Suppressor macrophage (primary cell): ENCODE data around the gene SLC2A13.

Experiments
- DNase-seq, 4 experiments: peaks; one replicate each; pipeline ENCODE4 v3.0.0-alpha.2; 2020 to 2022
- total RNA-seq, 17 experiments: gene quantifications; one replicate each; lab custom pipeline; 2026; ENCODE audit warnings: mixed read lengths in 6 of 17, inconsistent platforms in 3 of 17; lab: John Stamatoyannopoulos, UW

The SLC2A13 gene
- total RNA-seq: 19.8 to 47.5 (median 29.2) reads per million in 17 experiments

DNA sequence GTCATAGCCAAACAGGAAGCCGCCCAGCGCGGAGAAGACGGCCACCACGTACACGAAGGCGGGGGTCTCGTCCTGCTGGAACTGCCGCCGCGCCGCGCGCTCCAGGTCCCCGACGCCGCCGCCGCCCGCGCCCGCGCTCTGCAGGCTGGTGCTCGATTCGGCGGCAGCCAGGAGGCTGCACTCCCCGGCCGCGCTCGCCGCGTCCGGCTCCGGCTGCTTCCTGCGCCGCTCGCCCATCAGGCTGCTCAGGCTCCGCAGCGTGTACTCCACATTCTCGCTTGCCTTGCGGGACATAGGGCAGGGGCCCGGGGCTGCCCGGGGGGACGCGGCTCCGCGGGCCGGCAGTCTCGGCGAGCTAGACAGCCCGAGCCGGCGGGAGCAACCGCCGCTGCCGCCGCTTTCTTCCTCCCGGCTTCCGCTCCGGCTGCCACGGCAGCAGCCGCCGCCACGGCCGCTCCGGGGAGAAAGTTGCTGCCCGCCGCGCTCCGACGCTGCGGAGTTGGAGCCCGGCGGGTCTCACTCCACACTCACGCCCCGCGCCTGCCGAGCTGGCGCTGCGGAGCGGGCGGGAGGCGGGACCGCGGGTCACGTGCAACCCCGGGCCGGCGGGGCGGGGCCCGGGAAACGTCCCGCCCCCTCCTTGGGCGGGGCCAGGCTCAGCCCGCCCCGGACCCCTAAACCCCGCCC is at the start of gene SLC2A13:
SLC2A13 (minus strand) TSS at position 567 of the 687 bp plus-strand sequence; CDS start at position 294, 273 bp downstream.
- DNase-seq: peak; percentile 86 to 95 (median 92)

DNA sequence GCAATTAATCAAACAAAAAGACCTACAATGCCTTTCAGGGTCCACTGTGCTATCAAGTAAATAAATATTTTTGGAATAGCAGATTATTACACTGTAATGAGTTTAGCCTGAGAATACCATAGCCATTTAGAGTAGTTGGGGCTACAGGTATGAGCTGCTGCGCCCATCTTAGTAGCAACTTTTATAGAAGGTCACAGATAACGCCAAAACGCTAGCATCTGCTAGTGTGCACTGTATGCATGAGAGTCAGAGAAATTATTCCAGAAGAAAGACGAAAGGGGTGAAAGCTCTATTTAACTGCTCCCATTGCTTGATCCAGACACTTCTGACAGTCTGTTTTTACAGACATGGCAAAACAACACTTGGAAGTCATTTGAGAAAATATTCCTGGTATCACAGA is 48.5 kb upstream of the SLC2A13 start:
- no peak for DNase-seq

DNA sequence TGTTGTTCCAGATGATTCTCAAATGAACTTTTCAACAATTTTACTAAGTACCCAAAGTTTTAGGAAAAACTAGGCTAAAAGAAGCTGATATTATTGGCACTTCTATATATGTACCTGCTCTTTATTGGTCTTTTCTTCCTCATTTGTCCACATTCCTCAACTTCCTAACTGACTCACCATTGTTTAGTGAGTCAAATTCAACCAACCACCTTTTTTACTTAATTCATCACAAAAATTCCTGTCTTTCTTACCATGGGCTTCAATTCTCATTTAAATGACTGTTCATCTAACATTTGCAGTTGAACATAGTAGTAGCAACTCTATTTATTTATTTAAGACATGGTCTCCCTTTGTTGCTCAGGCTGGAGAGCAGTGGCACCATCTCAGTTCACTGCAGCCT is 47.6 kb upstream of the SLC2A13 start:
- DNase-seq: no peak

DNA sequence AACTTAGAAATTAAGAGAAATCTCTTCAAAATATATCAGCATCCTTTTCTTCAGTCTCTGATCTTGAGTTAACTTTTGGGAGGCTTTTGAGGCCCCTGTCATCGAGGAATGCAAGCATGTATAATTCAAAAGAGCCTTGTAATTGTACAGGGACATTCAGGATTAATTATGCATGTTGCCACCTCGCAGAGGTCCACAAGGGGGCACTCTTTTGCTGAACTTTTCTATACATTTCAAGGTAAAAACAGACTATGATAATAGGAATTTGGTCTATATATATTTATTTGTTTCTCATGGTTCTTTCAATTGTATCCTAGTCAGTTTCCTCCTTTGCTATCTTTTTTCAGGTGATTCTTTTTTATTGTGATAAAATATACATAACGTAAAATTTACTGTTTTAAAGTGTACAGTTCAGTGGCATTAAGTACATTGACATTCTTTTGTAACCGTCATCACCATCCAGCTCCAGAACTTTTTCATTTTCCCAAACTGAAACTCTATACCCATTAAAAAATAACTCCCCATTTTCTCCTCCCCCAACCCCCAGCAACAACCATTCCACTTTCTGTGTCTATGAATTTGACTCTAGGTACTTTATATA is 47.0 kb upstream of the SLC2A13 start:
- DNase-seq: peak; percentile 77 to 86 (median 84)

DNA sequence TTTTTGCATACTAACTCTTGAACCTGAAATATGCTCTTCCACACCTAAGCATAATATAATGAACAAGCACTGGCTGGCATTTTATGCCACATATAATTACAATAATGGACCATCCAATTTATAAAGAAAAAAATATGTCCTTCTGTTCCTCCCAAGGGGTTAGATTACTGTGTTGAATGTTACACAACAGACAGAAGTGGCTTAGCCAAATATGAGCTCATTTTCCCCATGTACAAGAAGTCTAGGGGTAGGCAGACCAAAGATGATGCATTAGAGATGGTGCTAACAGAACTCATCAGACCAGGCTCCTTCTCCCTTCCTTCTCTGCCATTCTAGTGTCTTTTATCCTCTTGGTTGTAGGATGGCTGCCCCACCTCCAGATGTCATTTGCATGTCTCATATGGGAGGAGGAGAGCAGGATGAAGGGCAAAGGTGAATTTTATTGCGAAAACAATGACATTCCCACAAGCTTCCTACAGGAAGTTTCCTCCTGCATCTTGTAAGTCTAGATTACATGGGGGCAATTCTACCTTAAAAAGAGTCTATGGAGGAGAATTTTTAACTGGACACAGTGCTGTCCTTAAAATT is 43.9 kb upstream of the SLC2A13 start:
- peak in 1 of 4 experiments; percentile 43 for DNase-seq

DNA sequence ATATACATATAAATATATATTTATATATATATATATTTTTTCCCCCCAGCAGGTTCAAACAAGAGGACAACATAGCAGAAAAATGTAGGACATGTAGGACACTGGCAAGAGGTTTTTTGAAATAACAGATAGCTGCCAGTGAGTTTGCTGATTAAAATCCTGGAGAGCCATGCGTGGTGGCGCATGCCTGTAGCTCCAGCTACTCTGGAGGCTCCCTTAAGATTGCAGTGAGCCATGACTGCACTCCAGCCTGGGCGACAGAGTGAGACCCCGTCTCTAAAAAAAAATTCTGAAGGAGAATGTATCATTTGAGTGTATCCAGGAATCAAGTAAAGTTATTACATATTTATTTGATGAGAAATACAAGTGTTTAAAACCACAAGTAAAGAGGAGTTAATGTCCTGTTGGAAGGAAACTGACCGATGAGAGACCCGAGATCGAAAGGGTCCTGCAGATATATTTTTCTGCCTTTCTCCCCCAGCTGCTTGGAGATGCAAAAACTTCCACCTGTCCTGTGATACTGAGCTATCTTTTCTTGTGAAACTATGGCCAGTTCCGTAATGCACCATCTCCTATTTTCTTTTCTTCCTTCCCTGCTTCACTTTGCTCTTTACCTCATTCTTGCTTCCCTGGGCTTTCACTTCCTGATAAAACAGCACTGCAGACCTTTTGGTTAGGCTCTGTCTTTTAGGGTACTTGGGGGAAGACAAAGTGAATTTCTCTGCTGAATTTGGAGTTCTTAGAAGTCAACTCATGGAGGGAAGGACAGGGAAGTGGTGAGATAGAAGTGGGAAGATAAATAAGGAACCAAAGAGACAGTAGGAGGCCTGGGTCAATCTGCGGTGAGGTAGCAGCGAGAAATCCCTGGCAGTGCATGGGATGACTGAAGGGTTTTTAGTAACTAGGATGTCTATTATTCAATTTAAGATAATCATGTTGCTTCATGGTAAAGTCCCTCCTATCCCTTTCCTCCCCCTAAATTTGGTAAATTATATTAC is 41.2 kb upstream of the SLC2A13 start:
- DNase-seq: peak; percentile 72 to 89 (median 84)

DNA sequence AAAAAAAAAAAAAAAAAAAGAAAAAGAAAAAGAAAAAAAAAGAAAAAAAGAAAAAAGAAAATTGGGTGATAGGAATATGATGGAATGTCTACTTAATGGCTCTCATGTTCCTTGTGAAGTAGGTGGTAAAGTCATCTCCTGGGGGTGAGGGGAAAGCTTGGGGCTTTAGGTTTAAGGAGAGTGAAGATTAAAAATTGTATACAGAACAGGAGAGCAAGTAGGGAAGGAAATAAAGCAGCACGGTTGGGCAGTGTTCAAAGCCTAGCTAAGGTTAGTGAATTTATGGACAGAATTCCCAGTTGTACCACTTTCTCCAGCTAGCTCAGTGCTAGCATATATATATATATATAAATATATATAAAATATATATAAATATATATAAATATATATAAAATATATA is 40.0 kb upstream of the SLC2A13 start:
- no peak for DNase-seq

DNA sequence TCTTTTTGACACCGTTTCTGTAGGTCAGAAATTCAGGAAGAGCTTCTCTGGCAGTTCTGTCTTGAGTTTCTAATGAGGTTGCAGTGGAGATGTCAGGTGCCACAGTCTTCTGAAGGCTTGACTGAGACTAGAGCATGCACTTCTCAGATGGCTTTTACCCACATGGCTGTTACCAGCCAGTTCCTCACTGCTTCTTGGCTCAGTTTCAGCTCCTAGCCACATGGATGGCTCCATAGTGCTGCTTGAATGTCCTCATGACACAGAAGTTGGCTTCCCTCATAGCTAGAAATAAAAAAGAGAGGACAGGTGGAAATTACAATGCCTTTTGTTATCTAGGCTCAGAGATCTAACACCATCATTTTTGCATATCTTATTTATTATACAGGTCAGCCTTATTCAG is 38.1 kb upstream of the SLC2A13 start:
- peak; percentile 74 to 87 (median 82) for DNase-seq

DNA sequence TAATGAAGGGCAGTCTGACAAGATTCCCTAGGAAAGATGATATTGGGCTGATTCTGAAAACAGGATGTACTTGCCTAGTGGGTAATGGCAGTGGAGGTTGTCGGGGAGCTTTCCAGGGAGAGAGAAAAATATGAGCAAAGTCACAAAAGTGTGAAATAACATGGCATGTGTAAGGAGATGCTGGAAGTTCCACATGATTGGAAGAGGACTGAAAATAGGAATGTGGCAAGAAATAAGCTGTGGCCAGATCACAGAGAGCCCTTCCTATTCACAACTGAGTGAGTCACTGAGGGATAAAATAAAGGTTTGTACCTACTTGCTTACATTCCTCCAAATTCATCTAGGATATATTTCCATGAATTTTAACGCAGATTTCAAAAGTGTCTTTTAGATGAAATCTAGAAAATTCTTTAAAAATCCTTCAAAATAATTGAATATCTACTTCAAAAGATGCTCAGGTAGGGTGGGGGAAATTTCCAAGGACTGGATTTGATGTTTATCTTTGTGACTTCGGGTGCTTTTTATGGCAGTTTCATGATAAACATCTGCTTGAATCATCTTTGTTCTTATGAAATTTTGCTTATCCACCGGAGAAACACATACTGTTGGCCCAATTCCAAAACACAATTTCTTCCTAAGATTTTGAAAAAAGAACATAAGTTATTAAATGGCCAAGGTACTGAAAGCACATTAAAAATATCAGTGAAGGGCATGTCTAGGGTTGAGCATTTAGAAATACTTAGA is 36.3 kb upstream of the SLC2A13 start:
- no peak for DNase-seq

DNA sequence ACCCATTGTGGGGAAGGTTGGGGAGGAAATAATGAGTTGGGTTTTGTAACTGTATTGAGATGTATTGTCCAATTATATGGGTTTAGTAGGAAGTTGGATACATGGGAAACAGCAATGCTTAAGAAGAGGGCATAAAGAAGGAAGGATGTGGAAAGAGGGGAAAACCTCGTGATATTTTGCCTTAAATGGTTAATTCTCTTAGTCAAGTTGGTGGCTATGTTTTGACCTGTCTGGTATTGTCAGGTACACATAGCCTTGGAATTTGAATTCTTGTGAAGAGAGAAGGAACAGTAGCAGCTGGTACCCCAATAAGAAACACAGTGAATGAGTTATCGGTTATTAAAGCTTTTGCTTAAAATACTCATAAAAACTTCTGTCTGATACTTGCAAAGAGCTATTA is 32.6 kb upstream of the SLC2A13 start:
- DNase-seq: peak in 2 of 4 experiments; percentile 7 to 31

DNA sequence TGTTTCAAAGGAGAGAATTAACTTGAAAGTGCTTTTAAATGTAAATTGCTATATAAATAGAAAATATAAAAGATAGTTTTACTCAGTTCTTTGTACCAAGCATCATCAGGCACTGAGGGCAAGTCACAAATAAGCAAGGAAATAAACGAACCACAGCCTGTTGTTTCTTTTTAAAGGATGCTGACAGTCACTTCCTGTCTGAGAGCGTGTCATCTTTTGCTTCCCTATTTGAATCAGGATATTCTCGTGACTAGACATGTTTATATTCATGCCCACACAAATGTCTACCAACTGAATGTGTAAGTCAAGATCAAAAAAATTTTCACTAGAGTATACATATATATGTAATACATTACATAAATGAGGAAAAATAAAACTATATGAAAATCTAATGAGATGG is 31.4 kb upstream of the SLC2A13 start:
- DNase-seq: peak; percentile 63 to 91 (median 78)

DNA sequence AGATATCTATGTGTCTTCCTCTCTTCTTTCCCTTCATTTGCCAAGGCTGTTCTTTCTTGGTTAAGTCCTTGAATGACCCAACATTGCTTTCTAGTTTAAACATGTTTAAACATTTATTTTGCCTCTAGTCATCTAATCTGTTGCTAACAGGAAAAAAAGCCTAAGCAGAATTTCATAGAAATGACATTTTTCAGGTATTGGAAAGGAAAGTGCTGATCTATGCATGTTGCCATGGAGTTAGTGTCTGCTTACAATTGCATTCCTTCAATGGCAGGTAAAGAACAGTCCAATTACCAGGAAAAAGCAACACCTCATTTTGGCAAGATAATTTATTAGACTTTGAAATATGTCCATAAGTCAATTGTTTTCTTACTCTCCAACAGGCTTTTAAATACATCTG is 21.5 kb upstream of the SLC2A13 start:
- no peak for DNase-seq

DNA sequence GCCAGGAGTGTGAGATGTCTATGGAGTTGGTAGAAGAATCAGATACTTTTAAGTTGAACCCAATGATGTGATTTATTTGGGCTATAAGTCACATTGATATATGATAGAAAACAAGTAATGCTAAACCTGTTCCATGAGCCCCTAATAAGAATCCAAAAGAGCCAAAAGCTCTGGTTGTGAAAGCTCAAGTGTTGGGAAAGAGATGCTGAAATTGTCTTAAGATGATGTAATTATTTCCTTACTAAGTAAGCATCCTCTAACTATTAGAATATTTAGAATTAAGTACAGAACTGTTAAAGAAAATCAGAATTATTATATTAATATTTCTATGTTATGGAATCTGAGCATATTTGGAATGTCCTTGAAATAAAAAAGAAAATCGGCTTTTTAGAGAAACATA is 17.6 kb upstream of the SLC2A13 start:
- DNase-seq: peak; percentile 30 to 67 (median 52)

DNA sequence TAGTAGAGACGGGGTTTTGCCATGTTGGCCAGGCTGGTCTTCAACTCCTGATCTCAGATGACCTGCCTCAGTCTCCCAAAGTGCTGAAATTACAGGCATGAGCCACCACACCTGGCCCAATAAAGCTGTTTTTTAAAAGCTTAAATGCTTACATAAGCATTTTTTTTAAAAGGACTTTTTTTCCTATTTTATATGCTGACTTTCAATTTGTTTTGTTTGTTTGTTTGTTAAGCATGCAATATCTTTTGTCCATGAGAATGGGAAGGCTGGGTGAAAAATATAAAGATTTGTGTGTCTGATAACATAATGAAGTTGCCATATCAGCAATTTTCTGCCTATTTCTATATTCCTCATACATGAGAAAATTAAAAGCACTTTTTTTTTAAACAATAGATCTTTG is 17.0 kb upstream of the SLC2A13 start:
- no peak for DNase-seq

DNA sequence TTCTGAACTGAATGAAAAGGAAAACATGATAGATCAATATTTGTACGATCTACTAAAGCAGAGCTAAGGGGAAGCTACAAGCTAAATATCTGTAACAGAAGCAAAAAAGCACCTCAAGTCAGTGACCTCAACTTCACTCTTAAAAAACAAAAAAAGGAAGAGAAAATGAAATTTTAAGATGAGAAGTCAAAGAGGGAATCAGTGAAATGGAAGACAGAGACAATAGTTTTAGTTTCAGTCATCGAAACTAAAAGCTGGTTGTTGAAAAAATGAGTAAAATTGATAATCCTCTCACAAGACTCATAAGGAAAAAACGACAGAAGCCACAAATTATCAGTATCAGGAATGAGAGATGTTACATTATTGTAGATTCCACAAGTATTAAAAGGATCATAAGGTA is 11.9 kb upstream of the SLC2A13 start:
- no peak for DNase-seq

DNA sequence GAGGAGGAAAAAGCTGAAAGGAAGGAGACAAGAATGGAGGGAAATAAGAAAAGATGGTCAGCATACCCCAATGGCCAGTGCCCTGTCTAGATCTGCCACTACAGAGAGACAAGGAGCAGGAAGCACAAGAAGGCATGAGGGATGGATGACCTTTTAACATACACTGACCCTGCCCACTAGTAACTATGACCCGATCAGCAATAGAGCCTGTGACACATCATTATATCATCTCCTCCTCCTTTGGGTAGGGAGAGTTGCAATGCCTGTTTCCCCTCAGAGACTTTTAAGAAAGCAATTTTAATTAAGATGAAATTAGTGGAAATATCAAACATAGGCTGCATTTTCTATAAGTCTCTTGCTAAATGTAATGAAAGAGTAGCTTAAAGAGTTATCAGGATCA is 4.7 kb upstream of the SLC2A13 start:
- DNase-seq: peak; percentile 5 to 61 (median 42)

DNA sequence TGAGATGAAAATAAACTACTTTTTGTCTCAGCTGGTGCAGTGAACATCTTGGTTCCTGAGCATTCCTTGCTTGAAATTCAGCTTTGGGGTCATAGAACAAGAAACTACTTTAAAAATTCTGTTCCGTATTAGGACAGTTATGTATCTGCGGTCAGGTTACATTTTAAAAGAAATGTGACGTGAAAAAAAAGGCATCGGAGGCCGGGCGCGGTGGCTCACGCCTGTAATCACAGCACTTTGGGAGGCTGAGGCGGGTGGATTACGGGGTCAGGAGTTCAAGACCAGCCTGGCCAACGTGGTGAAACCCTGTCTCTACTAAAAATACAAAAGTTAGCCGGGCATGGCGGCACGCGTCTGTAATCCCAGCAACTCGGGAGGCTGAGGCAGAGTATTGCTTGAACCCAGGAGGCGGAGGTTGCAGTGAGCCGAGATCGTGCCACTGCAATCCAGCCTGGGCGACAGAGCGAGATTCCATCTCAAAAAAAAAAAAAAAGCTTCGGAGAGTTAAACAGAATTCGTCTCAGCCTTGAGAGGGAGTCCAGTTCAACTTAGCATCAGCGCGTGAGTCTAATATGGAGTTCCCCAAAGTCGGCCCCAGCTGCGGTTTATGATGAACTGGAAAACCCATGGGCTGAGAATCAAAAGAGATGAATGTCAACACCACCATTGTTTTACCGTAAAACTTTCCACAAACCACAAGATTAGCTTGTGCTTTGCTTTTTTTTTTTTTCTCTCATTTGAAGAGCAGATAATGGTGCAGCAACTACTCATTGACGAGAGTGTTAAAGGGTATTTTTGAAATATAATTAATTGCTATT is 2.1 kb upstream of the SLC2A13 start:
- DNase-seq: no peak

DNA sequence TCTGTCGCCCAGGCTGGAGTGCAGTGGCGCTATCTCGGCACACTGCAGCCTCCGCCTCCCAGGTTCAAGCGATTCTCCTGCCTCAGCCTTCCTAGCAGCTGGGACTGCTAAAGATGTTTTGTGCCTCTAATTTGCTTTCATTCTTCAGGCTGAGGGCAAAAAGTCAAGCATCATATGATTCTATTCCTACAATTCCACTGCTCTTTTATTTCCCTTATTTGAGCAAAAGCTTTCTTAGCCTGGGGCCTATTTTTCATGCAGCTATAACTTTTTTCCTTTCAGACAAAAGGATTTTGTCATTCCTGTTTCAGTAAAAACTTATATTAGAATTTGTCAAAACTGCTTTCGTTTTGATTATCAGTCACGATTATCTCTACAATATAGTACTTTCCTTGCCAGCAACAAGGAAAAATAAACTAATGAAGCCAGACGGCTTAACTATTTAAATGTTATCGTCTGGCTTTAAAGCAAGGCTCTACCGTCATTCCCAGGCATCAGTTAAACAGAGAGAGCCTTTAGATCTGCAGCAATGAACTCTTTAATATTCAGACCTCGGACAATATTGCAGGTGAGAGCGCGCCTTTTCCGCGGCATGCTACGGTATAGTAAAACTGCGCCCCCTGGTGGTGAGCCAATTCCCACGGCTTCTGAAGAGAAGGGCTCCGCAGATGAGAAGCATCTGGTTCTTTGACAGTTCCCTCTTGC is 1.4 kb upstream of the SLC2A13 start:
- peak; percentile 81 to 93 (median 90) for DNase-seq

DNA sequence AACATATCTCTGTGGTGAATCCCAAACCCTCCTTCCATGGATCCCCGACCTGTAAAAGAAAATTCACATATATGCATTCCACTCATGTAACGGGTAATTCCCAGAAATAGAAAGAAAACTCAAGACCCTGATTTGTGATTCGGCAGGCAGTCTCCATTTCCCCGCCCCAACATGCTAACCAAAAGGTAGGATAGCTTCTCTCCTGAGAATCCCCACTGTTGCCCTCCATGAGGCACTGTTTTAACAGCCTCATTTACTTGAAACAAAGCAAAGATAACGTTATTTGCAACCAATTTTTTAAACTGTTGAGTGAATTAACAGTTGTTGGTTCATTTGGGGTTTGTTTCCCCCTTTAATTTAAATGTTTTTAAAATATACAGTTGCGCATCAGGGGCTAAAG is 774 bp upstream of the SLC2A13 start:
- DNase-seq: no peak

DNA sequence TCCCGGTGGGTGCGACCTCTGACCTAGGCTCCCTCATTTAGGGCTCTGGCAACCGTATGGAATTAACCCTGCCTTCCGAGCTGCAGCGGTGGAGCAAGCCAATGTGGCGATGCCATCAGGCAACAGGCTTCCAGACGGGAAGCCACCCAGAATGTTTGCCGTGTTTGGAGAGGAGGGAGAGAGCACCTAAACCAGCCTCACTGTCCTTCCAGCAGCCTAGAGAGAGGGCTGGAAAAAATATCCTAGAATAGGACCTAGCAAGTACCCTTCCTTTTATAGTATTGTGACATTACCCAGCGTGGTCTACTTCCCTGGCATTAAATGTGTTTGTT is 287 bp upstream of the SLC2A13 start:
- no peak for DNase-seq

DNA sequence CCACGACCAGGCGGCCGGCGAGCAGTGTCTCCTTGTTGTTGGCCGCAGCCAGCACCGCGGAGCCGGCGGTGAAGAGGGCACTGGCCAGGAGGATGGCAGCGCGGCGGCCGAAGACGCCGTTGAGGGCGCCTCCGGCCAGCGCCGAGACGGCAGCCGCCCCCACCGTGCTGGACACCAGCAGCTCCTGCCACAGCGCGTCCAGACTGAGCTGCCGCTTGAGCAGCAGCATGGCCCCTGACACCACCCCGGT is 691 bp downstream of the SLC2A13 start:
- no peak for DNase-seq
